Left renal cortex interstitium (tissue), 4 donors: ENCODE data around the gene CDK18. TPM values are rescaled to one million over a fixed set of nuclear protein-coding genes. Genes with fewer than 3 reads are reported as not detected.

Source experiments
- DNase-seq, 4 donors: peaks; one replicate each; pipeline ENCODE4 v3.0.0-alpha.2; 2013; ENCODE audit warnings: low read depth in 4 of 4, low spot score in 2 of 4, missing footprints in 1 of 4
- polyA plus RNA-seq, 4 donors: library from polyadenylated mRNA; unstranded; fragments of 120-200 nt; gene quantifications; one replicate each; pipeline ENCODE4 v1.2.1, GENCODE V29; 2013; ENCODE audit not compliant: insufficient read length in 4 of 4

Gene CDK18
- polyA plus RNA-seq, 4 donors: 18.9 to 39.5 (median 29.7) TPM

DNA sequence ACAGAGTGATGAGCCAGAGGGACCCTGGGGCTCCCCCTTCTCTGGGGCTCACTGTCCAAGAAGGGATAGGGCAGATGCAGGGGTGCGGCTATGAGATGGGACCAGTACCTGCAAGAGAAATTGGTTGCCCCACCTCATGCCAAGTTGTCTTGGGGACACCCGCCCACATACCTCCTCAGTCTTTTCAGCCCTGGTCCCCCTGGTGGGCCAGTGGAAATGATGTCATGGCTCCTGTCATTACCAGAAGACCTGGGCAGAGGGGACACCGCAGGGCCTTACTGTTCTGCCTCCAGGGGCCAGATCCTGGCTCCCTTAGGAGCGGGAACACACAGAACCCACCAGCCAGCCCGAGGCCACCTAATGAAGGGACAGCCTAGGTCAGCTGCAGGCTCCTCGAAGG lies 63.2 kb downstream of the CDK18 start:
- DNase-seq: no peak

DNA sequence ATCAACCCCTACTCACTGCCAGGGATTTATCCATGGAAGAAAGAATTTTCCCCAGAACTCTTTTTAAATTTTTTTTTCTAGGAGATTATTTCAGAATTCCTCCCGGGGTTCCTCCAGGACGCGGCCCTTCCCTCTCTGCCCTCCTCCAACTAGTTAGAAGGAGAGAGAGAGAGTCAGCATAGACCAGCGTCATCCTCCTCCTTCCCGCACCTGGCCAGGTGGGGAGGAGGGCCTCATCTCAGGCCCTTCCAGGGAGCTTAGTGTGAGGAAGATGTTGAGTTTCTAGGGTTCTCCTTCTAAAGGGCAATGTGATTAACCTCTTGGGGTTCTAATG lies 63.6 kb downstream of the CDK18 start:
- DNase-seq: no peak

DNA sequence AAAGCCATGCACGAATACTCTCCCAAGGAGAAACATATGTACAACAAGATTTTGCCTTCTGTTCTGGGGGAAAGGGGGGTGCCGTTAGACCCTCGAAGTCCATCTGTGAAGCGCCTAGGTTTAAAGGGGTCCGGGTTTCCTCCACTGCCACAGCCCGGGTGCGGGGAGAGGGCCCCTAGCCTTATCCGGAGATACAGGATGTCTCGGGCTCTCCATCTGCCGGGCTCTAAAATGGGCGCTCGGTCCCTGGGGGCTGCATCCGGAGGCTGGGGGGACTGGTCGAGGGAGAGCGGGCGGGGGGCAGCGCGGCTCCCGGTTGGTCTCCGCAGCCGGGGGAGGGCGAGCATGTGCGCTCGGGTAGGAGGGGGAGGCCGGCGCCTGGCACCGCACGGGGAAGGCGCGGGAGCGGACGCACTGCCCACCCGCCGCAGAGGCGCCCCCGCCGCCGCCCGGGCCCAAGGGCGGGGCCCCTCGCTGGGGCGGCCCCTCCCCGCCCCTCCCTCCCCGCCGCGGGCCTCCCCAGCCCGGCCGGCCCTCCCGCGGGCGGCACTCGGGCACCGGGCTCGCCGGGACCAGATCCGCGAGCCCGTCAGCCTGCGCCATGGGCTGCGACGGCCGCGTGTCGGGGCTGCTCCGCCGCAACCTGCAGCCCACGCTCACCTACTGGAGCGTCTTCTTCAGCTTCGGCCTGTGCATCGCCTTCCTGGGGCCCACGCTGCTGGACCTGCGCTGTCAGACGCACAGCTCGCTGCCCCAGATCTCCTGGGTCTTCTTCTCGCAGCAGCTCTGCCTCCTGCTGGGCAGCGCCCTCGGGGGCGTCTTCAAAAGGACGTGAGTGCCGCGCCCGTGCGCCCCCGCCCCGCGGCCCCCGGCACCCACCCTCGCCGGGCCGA lies 64.2 kb downstream of the CDK18 start:
- DNase-seq: no peak

DNA sequence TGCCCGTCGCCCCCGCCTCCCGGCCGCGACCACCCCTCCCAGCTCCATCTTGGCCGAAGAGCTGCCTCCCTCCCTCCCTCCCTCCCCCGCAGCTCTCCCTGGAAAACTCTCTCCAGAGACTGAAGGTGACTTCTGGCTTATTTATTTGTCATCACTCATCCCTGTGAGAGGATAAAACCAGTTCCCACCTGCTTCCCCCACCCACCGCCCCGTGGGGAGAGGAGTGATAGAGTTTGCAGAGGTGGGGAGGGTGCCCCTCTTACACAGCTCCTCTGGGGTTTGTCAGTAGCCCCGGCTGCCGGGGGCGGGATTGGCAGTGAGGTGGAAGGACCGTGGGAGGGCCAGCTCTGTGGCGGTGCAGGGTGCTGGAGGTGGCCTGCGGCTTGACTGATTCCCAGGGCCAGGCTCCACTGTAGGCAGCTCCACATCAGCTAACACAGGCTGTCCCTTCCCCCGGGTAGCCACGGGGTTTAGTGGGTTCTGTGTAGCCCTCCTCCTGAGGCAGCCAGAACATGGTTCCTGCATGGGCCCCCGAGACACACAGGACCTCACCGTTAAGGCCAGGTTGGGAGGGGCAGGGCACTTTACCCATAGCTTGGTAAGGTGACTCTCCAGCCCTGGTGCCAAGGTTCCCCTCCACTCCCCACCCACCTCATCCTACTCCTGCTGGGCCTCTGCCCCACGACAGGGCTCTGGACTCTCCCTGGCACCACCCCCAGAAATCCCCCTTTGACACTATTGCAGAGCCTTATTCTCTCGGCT lies 65.1 kb downstream of the CDK18 start:
- no peak for DNase-seq

DNA sequence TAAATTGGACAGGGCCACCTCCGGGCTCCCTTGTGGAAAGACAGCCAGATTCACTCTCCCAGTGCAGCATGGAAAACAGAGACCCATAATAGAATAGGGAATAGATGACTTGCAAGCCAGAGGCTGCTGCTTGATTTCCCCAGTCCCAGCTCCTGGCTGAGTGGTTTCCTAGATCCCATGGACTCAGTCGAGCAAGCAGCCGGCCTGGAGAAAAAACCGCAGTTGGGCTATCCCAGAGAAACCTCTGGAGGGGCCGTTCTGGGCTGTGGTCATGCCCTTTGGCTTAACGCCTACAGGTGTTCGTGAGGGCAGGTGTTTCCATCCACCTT lies 65.7 kb downstream of the CDK18 start:
- DNase-seq: no peak

DNA sequence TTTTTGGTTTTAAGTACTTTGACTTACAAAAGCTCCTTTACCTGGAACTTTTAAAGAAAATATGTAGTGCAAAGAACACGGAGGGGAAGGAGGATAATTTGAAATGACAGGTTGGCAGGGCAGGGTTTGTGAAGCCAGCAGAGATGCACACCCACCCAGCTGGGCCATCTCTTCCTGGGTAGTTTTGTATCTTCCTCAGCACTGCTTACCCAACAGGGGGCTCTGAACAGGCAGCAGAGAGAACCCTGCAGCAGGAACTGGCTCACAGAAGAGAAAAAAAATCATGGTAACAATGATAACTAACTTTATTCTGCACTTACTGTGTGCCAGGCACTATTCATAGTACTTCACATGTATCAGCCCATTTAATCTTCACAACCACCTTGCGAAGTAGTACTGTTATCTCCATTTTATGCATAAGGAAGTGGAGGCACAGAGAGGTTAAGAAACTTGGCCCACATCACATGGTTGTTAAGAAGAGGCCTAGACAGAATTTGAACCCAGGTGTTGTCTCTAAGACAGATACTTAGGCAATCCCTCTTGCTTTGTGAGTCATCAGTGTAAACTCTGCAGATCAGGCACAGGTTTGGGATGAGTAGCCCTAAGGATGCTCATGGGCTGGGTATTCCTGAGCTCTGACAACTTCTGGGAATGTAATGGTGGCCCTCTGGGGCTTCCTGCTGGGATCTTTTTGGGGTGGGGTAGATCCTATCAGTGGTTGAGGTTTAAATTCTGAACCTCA lies 66.5 kb downstream of the CDK18 start:
- no peak for DNase-seq

DNA sequence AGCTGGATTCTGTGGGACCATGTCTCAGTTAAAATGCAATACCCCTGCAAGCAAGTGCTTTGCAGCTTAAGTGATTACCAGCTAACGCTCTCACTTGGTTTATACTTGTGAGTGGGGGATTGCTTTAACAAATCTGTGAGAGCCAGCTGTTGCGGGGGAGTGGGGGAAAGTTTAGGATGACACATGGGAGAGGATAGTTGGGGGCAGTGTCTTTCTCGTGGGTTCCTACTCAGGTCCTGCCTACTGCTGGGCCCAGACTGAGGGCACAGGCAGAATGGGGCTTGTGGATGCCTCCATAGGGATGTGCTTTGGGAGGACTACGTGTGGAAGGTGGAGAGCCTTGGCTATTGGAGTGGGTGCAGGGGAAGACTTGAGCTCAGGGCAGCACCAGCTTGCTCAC lies 67.3 kb downstream of the CDK18 start:
- no peak for DNase-seq

DNA sequence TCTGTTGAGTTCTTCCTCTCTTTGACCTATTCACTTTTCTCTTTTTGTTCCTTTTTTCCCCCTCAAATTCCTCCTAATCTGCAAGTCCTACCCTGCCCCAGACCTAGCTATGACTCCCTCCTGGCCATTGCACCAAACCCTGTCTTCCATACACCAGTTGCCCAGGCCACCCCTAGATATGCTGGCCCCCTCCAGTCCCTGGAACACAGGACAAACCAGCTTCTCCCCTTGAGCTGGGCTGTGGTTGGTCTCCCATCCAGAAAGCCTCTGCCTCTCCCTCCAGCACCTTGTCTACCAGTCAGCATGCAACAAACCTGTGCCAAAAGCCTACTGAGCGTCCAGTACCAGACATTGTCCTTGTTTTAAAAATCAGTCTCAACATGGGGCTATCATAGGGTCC lies 68.0 kb downstream of the CDK18 start:
- DNase-seq: no peak

DNA sequence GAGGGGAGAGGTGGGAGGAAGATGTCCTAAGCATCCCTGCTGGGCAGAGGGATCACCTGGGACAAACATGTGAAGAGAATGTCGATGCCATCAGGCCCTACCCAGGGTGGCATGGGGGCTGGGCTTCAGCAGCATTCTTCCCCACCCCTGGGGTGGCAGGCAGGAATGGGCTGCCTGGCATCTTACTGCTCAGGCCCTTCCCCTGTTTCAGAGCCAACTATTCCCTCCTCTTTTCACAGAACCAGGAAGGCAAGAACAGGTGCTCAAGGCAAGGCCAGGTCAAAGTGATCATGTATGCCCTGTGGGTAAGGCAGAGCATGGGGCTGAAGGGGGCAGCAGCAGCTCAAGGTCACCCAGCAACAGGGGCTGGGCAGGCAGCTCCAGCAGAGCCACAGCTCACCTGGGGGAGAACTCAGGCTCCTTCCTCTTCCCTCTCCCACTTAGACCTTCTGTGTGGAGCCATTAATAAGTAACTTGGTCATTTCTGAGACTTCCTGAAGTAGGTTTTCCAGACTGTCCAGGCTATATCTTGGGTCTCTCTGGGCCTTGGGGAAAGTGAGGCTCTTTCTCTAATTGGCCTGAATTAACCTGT lies 70.9 kb downstream of the CDK18 start:
- DNase-seq: no peak

DNA sequence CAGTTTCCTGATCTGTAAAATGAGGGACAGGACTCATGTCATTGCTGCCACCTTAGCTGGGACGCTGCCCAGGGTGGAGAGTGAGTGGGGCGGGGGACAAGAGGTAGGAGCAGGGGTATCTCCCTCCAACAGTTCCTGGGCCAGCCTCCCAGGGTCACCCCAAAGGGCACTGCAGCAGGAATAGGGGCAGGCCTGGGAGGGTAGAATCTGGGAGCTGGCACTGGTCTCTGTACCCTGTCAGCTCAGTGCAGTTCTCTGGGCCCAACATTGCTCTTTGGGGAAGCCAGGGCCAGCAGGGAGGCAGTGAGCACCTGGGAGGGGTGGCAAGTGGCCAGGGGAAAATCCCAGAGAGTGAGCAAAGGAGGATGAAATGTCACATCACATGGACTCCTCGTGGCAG lies 71.5 kb downstream of the CDK18 start:
- DNase-seq: no peak

DNA sequence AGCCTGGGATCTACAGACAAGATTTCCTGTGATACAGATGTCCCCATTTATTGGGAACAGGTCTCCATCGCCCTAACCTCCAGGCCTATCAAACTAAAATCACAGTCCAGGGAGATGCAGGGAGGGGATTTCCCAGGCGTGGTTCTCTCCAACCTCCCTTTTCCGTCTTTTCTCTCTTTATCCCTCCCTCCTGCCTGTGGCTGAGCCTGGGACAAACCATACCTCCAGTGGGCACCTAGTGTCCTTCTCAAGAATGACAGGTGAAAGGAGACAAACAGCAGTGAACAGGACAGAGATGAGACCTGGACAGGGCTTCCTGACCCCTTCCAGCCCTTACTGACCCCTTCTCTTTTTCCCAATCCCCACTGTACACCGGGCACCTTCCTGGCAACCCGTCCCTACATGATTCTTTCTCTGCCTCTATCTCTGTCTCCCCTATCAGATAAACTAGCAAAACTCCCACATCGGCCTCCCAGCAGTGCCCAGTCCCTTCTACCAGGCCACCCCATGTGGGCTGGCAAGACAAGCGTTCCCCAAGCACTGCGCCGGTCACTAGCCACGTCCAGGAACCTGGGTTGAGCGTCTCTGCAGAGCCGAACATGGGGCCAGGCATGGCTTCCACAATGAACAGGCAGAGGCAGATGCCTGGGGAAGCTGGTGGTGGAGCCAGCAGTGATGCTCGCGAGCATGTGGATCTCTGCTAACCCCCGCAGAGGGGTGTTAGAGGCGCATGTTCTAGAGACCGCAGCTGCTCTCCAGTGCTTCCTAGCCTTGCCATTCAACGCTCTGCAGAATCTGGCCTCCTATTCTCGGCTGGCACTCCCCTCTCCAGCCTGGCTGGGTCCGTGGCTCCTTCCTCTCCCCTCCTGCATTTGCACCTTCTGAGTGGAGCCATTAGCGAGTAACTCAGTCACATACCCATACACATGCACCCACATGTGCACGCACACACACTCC lies 72.6 kb downstream of the CDK18 start:
- no peak for DNase-seq

DNA sequence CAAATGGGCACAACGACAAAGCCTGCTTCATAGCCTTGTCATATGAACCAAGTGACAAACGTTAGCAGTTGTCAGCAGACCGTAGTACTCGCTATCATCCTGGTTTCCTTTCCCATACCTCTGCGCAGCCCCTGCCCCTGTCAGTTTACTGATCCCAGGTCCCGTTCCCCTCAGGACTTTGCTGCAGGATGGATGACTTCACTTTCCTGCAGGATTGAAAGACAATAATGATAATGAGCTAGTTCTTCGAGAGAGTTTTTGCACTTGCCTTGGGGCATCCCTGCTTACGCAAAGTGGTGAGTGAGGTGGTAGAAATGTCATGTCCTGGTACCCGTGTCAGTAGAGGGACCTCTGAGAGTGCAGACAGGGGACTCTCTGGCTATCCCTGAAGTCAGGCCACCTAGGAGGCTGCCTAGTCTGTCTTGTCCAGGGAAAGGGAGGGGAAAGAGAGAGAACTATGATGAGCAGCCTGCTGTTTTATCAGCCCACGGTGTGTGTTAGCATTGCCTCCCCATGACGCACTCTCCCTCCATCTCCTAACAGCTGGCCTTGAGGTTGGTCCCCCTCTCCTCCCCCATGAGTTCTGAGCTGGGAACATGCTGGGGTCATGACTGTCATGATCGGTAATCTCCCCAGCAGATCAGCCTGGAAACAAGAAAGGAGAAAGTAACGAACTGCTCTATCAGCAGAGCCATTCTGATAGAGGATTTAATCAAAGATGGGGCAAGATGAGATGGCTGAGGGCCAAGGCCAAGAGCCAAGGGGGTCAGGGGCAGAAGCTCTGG lies 73.6 kb downstream of the CDK18 start:
- no peak for DNase-seq

DNA sequence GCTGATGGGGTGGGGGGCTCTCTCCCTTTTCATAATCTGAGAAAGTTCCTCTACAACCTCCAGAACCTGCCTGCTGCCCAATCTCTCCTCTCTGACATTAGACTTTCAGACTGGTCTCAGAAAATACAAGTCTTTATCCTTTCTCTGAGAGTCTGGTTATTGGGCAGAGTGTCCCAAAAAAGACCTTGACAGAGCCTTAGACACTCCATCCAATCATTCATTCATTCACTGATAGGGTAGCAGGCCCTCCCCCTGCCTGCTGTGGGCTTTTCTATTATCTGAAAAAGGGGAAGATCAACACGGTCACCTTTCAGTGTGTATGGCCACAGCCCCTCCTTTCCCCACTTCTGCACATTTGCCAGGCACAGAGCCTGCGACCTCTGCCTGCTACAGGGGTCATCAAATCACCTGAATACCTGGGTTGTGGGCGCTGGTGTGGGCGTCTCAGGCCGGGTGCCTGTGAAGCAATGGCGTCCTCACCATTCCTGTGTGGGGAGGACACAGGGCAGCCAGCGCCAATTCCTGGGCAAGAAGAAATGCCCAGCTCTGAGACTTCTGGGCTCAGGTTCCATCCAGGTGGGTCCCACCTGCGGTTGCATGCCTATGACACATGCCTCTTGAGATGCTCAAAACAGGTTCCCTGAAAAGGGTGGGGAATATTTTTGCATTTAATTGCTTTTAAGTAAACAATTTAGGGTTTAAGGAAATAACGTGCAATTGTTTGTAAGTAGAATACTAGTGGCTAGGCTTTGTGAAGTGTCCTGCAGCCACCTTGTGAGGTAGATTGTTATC lies 74.5 kb downstream of the CDK18 start:
- no peak for DNase-seq

DNA sequence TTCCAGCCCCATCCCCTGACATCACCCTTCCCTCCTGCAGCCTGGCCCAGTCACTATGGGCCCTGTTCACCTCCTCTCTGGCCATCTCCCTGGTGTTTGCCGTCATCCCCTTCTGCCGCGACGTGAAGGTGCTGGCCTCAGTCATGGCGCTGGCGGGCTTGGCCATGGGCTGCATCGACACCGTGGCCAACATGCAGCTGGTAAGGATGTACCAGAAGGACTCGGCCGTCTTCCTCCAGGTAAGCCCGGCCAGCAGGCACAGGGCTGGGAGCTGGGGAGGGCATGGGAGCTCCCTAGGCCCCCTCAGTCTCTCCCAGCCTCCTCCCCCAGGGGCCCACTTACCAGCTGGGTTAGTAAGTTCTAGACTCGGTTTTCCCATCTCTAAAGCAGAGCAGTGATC lies 75.2 kb downstream of the CDK18 start:
- DNase-seq: no peak

DNA sequence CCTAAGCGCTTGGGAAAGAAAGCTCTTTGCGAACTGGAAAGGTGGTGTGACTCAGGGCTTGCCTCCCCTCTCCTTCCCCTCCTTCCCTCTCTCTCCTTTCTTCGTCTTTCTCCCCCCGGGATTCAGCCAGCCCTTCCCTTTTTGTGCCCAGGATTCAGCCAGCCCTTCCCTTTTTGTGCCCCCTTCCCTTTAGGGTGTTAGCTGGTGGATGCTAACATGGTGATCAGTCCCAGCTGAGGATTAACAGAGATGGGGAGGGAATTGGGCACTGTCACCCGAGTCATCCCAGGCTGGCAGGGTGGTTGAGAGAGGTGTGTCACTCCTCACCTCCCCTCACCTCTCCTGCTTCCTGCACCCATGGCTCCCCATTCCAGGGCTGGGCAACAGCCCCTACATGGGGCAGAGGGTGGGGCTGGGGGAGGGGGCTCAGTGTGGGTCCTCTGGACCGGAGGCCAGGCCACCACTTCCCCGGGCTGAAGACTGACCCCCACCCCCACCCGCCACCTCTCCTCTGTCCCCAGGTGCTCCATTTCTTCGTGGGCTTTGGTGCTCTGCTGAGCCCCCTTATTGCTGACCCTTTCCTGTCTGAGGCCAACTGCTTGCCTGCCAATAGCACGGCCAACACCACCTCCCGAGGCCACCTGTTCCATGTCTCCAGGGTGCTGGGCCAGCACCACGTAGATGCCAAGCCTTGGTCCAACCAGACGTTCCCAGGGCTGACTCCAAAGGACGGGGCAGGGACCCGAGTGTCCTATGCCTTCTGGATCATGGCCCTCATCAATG lies 75.9 kb downstream of the CDK18 start:
- DNase-seq: no peak

DNA sequence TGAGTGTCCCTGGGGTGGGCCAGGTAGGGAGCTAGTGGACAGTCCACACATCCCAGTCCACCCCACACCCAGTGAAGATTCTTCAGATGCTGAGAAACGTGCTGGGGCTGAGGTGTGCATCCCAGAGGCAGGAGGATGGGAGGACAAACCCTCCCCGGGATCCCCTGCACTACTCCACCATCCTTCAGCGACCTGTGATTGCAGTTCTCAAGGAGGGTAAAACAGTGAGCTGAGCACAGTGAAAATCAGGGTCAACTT lies 76.4 kb downstream of the CDK18 start:
- no peak for DNase-seq

DNA sequence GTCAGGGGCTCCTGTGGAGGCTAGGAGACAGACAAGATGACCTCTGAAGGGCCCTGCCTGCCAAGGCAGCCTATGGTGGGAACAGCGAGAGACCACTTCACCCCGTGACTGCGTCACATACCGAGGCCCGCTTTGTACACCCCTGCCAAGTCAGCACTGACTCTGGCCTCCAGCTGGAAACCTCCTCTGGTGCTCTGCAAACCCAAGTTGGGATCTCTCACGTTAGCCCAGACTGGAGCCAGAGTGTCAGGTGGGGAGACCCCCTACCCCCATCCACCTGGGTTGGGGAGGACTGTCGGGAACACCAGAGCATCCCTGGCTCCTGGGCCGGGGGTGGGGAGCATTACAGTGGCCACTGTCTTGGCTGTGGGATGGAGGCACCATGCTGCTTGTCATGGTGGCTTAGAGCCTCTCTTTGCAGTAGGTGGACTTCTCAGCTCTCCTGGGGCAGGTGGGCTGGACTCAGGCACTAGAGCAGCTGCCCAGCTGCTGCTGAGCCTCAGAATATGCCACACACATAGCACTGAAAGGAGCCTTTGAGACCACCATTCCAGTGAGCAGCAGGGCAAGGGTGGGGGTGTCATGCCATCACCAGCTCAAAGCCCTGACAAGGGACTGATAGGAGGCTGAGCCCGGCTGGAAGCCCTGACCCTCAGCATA lies 77.0 kb downstream of the CDK18 start:
- no peak for DNase-seq
